GM19438 (cell line): ENCODE results near the gene ACOT2.
A peak's percentile ranks its signal among the peaks of the same experiment; 100 is the strongest.

Source experiments
- ATAC-seq: cut with Tn5 transposase; IDR thresholded peaks from one replicate; pipeline ENCODE4 v1.9.1; 2021; ENCODE audit warnings: low read depth; ENCODE audit not compliant: unreplicated experiment

The ACOT2 gene

GRCh38 chr14:73612339-73613045 lies 43.5 kb downstream of the ACOT2 start, which contains the start of gene ACOT6:
ACOT6 (plus strand) TSS chr14:73612517; CDS start chr14:73612572, 55 bp downstream.
- peak; percentile 61 for ATAC-seq

DNA sequence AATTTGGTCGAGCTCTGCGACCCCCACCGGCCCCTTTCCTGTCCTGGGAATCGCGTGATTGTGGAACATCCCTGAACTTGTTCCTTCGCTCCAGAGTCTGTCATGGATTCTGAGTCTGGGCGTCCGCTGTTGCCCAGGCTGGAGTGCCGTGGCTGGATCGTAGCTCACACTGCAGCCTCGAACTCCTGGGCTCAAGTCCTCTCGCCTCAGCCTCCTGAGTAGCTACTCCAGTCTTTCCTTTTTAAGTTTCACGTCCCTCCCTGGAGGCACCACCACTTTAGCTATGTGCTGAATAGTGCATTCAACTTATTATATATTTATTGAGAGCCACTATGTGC lies 44.0 kb downstream of the ACOT2 start:
- ATAC-seq = no peak

GRCh38 chr14:73613419-73613963 lies 44.5 kb downstream of the ACOT2 start:
- ATAC-seq = no peak

GRCh38 chr14:73616831-73617230 lies 47.8 kb downstream of the ACOT2 start:
- ATAC-seq = no peak

DNA sequence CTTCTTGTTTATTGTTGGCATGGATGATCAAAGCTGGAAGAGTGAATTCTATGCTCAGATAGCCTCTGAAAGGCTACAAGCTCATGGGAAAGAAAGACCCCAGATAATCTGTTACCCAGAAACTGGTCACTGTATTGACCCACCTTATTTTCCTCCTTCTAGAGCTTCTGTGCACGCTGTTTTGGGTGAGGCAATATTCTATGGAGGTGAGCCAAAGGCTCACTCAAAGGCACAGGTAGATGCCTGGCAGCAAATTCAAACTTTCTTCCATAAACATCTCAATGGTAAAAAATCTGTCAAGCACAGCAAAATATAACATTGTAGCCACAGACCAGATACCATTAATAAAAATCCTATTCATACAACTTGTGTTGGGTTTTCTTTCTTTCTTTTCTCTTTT lies 50.5 kb downstream of the ACOT2 start:
- no peak for ATAC-seq

DNA sequence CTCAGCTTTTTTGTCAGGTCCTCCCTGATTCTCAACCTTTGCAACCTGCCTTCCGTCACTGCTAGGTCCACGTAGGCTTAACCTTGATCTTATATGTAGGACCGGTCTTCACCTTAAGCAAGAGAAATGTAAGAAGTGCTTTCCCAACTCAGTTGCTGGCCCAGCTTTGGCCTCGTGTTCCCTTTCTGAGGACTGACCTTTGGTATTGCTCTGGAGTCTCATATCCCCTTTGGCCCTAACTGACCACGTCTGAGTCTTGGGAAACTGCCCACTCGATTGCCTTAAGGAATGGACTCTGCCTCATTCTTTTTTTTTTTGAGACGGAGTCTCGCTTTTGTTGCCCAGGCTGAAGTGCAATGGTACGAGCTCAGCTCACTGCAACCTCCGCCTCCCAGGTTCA lies 51.3 kb downstream of the ACOT2 start:
- no peak for ATAC-seq

DNA sequence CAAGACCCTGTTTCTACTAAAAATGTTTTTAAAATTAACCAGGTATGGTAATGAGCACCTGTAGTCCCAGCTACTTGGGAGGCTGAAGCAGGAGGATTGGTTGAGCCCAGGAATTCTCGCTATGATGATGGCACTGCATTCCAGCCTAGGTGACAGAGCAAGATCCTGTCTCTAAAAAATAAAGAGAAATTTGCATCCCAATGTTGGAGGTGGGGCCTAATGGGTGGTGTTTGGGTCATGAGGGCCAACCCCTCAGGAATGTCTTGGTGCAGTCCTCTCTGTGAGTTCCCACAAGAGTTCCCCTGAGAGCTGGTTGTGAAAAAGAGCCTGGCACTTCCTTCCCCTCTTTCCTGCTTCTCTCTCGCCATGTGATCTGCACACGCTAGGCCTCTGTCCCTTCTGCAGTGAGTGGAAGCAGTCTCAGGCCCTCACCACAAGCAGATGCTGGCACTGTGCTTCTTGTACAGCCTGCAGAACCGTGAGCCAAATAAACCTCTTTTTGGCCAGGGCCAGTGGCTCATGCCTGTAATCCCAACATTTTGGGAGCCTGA lies 54.6 kb downstream of the ACOT2 start:
- ATAC-seq = no peak
